Forelimb muscle (tissue), 1 donor: Measurements from ENCODE around the gene WNT7A. TPM values are rescaled to one million over a fixed set of nuclear protein-coding genes. Genes with fewer than 3 reads are reported as not detected.
"Not testable (repeated sequence)": the region's sequence is repeated elsewhere in the genome, so short reads cannot be mapped to it uniquely, and the experiment has no call there.

Experiments
- DNase-seq: peaks from one replicate; pipeline ENCODE4 v3.0.0-alpha.2; 2013; ENCODE audit warnings: low read depth
- polyA plus RNA-seq: library from polyadenylated mRNA; unstranded; fragments of 120-200 nt; gene quantifications from one replicate; pipeline ENCODE4 v1.2.1, GENCODE V29; 2013; ENCODE audit not compliant: insufficient read length

Gene WNT7A
- polyA plus RNA-seq, 1 donor: not detected

- DNase-seq: no peak
Observed at GRCh38 chr3:13865581-13865980, 14.3 kb downstream of the WNT7A start.

GRCh38 chr3:13865106-13865505, 14.8 kb downstream of the WNT7A start:
- DNase-seq: no peak

- DNase-seq: no peak
Observed at GRCh38 chr3:13863965-13864595, 15.8 kb downstream of the WNT7A start.

GRCh38 chr3:13863382-13863952, 16.4 kb downstream of the WNT7A start:
- no peak for DNase-seq

GRCh38 chr3:13861461-13861860, 18.4 kb downstream of the WNT7A start:
- no peak for DNase-seq

GRCh38 chr3:13860001-13860400, 19.9 kb downstream of the WNT7A start:
- DNase-seq: no peak

GRCh38 chr3:13858768-13859520, 20.9 kb downstream of the WNT7A start:
- DNase-seq: no peak

- DNase-seq: no peak
Observed at GRCh38 chr3:13857702-13858380, 22.0 kb downstream of the WNT7A start.

GRCh38 chr3:13856628-13857027, 23.2 kb downstream of the WNT7A start:
- not testable (repeated sequence) for DNase-seq

GRCh38 chr3:13856006-13856405, 23.9 kb downstream of the WNT7A start:
- no peak for DNase-seq

- no peak for DNase-seq
Observed at GRCh38 chr3:13854492-13854891, 25.4 kb downstream of the WNT7A start.

GRCh38 chr3:13853978-13854296, 25.9 kb downstream of the WNT7A start:
- DNase-seq: no peak

- no peak for DNase-seq
Observed at GRCh38 chr3:13853256-13853977, 26.5 kb downstream of the WNT7A start.

GRCh38 chr3:13852638-13853009, 27.2 kb downstream of the WNT7A start:
- DNase-seq: no peak

GRCh38 chr3:13851997-13852637, 27.8 kb downstream of the WNT7A start:
- no peak for DNase-seq

GRCh38 chr3:13851091-13851849, 28.6 kb downstream of the WNT7A start:
- DNase-seq: no peak

- DNase-seq: no peak
Observed at GRCh38 chr3:13850161-13850945, 29.5 kb downstream of the WNT7A start.

- DNase-seq: no peak
Observed at GRCh38 chr3:13849018-13849417, 30.9 kb downstream of the WNT7A start.

- no peak for DNase-seq
Observed at GRCh38 chr3:13846716-13847570, 32.9 kb downstream of the WNT7A start.
